Activated T-cell treated with anti-CD3 and anti-CD28 coated beads, Interleukin-2, amount 50 U/mL, for 4 hours (primary cell): ENCODE data around the gene RHOB. TPM values are rescaled to one million over a fixed set of nuclear protein-coding genes. Genes with fewer than 3 reads are reported as not detected.
A peak's percentile ranks its signal among the peaks of the same experiment; 100 is the strongest.

Experiments
- ATAC-seq, 2 donors: fragments of 200-7000 bp; cut with Tn5 transposase; one replicate each; pipeline ENCODE4 v1.10.0; 2021
- DNase-seq: peaks from one replicate; pipeline ENCODE4 v3.0.0-alpha.2; 2020
- H3K27me3 Mint-ChIP-seq: one replicate; pipeline ENCODE4 v1.8.0; 2021; ENCODE audit warnings: low read depth, mixed read lengths
- H3K36me3 Mint-ChIP-seq: one replicate; pipeline ENCODE4 v1.8.0; 2022; ENCODE audit warnings: mixed read lengths; ENCODE audit not compliant: insufficient read depth
- H3K4me1 Mint-ChIP-seq: one replicate; pipeline ENCODE4 v1.8.0; 2021; ENCODE audit warnings: low read depth, mixed read lengths
- H3K4me3 Mint-ChIP-seq: one replicate; pipeline ENCODE4 v1.8.0; 2021; ENCODE audit warnings: mild to moderate bottlenecking, moderate library complexity, mixed read lengths
- H3K9me3 Mint-ChIP-seq: one replicate; pipeline ENCODE4 v1.8.0; 2021; ENCODE audit warnings: mixed read lengths
- total RNA-seq, 3 donors: library from RNA; stranded (reverse); gene quantifications; one replicate each; pipeline ENCODE4 v1.2.1, GENCODE V29; 2021

The RHOB gene
- total RNA-seq, 3 donors from 2014 or later: 14.2 to 14.6 (median 14.2) TPM

- DNase-seq: no peak
- no peaks in the 10 kb centered on the region for H3K36me3 Mint-ChIP-seq
- no peaks in the 10 kb centered on the region for H3K4me1 Mint-ChIP-seq
- no peak for ATAC-seq
- no peak overlapping the region for H3K4me3 Mint-ChIP-seq
- no peaks in the 10 kb centered on the region for H3K9me3 Mint-ChIP-seq
- H3K27me3 Mint-ChIP-seq: peaks cover 28% of the 10 kb centered on the region
Measured at GRCh38 chr2:20439193-20439475, 7.7 kb upstream of the RHOB start.

- Mint-ChIP-seq H3K27me3 (peaks cover 31% of the 10 kb centered on the region), H3K36me3 (no peaks in the 10 kb centered on the region), H3K9me3 (no peaks in the 10 kb centered on the region), H3K4me3 (no peak overlapping the region), H3K4me1 (no peaks in the 10 kb centered on the region)
- DNase-seq (no peak), ATAC-seq (no peak)
Measured at GRCh38 chr2:20439503-20439902, 7.4 kb upstream of the RHOB start.

GRCh38 chr2:20440001-20440560 lies 6.8 kb upstream of the RHOB start:
- Mint-ChIP-seq H3K4me1 (no peaks in the 10 kb centered on the region), H3K36me3 (no peaks in the 10 kb centered on the region), H3K9me3 (no peaks in the 10 kb centered on the region), H3K4me3 (no peak overlapping the region), H3K27me3 (peaks cover 30% of the 10 kb centered on the region)
- DNase-seq (no peak), ATAC-seq (no peak)

- H3K27me3 Mint-ChIP-seq: peaks cover 27% of the 10 kb centered on the region
- H3K9me3 Mint-ChIP-seq: no peaks in the 10 kb centered on the region
- peaks cover 6% of the 10 kb centered on the region for H3K4me1 Mint-ChIP-seq
- no peak for ATAC-seq
- H3K36me3 Mint-ChIP-seq: no peaks in the 10 kb centered on the region
- no peak for DNase-seq
- no peak overlapping the region for H3K4me3 Mint-ChIP-seq
Measured at GRCh38 chr2:20443276-20443920, 3.5 kb upstream of the RHOB start.

- ATAC-seq (no peak), DNase-seq (no peak)
- no peaks in the 10 kb centered on the region for H3K9me3 Mint-ChIP-seq
- H3K4me1 Mint-ChIP-seq: peaks cover 9% of the 10 kb centered on the region
- peaks cover 27% of the 10 kb centered on the region for H3K27me3 Mint-ChIP-seq
- H3K36me3 Mint-ChIP-seq: no peaks in the 10 kb centered on the region
- no peak overlapping the region for H3K4me3 Mint-ChIP-seq
Measured at GRCh38 chr2:20444101-20444992, 2.5 kb upstream of the RHOB start.

- no peaks in the 10 kb centered on the region for H3K9me3 Mint-ChIP-seq
- no peak for DNase-seq
- H3K4me1 Mint-ChIP-seq: peaks cover 10% of the 10 kb centered on the region
- no peaks in the 10 kb centered on the region for H3K36me3 Mint-ChIP-seq
- no peak overlapping the region for H3K4me3 Mint-ChIP-seq
- ATAC-seq: no peak
- peaks cover 27% of the 10 kb centered on the region for H3K27me3 Mint-ChIP-seq
Measured at GRCh38 chr2:20444993-20445910, 1.6 kb upstream of the RHOB start.

- no peak for ATAC-seq
- peaks cover 10% of the 10 kb centered on the region for H3K4me1 Mint-ChIP-seq
Measured at GRCh38 chr2:20446255-20446916, 488 bp upstream of the RHOB start.

GRCh38 chr2:20447437-20448245 lies 767 bp downstream of the RHOB start:
- H3K36me3 Mint-ChIP-seq: no peaks in the 10 kb centered on the region
- peaks cover 25% of the 10 kb centered on the region for H3K27me3 Mint-ChIP-seq
- DNase-seq (no peak), ATAC-seq (peak in 1 of 2 donors; percentile 6)
- no peaks in the 10 kb centered on the region for H3K9me3 Mint-ChIP-seq
- peaks cover 10% of the 10 kb centered on the region for H3K4me1 Mint-ChIP-seq
- peak overlapping the region; percentile 79 for H3K4me3 Mint-ChIP-seq

More at GRCh38 chr2:20446255-20446916, 488 bp upstream of the RHOB start:
- H3K9me3 Mint-ChIP-seq: no peaks in the 10 kb centered on the region
- no peaks in the 10 kb centered on the region for H3K36me3 Mint-ChIP-seq
- H3K27me3 Mint-ChIP-seq: peaks cover 22% of the 10 kb centered on the region
- DNase-seq: no peak
- H3K4me3 Mint-ChIP-seq: peak overlapping the region; percentile 77

GRCh38 chr2:20448246-20448976 lies 1.5 kb downstream of the RHOB start:
- peak overlapping the region; percentile 79 for H3K4me3 Mint-ChIP-seq
- no peak for ATAC-seq
- peaks cover 10% of the 10 kb centered on the region for H3K4me1 Mint-ChIP-seq
- H3K27me3 Mint-ChIP-seq: peaks cover 30% of the 10 kb centered on the region
- H3K36me3 Mint-ChIP-seq: no peaks in the 10 kb centered on the region
- DNase-seq: no peak
- H3K9me3 Mint-ChIP-seq: no peaks in the 10 kb centered on the region

GRCh38 chr2:20448977-20449306 lies 2.1 kb downstream of the RHOB start:
- no peak for ATAC-seq
- Mint-ChIP-seq H3K36me3 (no peaks in the 10 kb centered on the region), H3K9me3 (no peaks in the 10 kb centered on the region), H3K4me3 (no peak overlapping the region), H3K4me1 (peaks cover 10% of the 10 kb centered on the region), H3K27me3 (peaks cover 30% of the 10 kb centered on the region)
- DNase-seq: no peak

GRCh38 chr2:20449501-20450200 lies 2.8 kb downstream of the RHOB start:
- no peak overlapping the region for H3K4me3 Mint-ChIP-seq
- DNase-seq (no peak), ATAC-seq (no peak)
- H3K4me1 Mint-ChIP-seq: peaks cover 10% of the 10 kb centered on the region
- H3K36me3 Mint-ChIP-seq: no peaks in the 10 kb centered on the region
- no peaks in the 10 kb centered on the region for H3K9me3 Mint-ChIP-seq
- H3K27me3 Mint-ChIP-seq: peaks cover 25% of the 10 kb centered on the region

GRCh38 chr2:20450201-20450999 lies 3.5 kb downstream of the RHOB start:
- Mint-ChIP-seq H3K9me3 (no peaks in the 10 kb centered on the region), H3K36me3 (no peaks in the 10 kb centered on the region), H3K4me3 (no peak overlapping the region), H3K4me1 (peaks cover 10% of the 10 kb centered on the region), H3K27me3 (peaks cover 25% of the 10 kb centered on the region)
- ATAC-seq (no peak), DNase-seq (no peak)
